Measurements from ENCODE around the gene IL33.

GRCh38 chr9:6230037-6230780 is 14.6 kb downstream of the IL33 start:
- TF ChIP-seq POLR2A (IDR thresholded peaks at IDR 0.05; ENCODE audit: low read length), result no peak
- TF ChIP-seq GATA1 (IDR thresholded peaks at IDR 0.05; ENCODE audit: low read depth, low read length), result no peak

Measured in erythroblast (primary cell).